Hypothalamus (tissue), 51 donors: ENCODE measurements around the gene CPSF2.
A peak's percentile ranks its signal among the peaks of the same experiment; 100 is the strongest.
"Not testable (repeated sequence)": the region's sequence is repeated elsewhere in the genome, so short reads cannot be mapped to it uniquely, and the experiment has no call there.

Source experiments
- DNase-seq, 51 donors: peaks; one replicate each; lab custom pipeline; 2025; lab: John Stamatoyannopoulos, UW

Gene CPSF2

DNA sequence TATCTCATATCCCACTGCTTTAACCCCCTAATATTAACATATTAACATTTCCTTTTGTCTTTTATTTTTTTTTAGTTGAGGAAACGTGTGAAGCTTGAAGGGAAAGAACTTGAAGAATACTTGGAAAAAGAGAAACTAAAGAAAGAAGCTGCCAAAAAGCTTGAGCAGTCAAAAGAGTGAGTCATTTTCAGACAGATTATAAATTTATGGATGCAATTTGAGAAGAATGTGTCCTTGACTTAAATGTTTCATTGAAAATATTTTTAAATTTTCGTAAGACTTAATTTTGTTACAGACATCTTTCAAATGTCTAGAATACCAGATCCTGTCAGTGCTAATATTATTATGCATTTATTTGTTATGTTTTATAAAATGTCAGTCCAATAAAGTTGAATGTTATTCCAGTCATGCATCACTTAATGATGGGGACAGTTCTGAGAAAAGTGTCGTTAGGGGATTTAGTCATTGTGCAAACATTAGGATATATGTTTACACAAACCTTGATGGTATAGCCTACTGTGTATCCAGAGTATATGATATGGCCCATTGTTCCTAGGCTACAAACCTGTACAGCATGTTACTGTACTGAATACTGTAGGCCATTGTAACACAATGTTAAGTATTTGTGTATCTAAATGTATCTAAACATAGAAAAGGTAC is 32.6 kb downstream of the CPSF2 start:
- no peak for DNase-seq

DNA sequence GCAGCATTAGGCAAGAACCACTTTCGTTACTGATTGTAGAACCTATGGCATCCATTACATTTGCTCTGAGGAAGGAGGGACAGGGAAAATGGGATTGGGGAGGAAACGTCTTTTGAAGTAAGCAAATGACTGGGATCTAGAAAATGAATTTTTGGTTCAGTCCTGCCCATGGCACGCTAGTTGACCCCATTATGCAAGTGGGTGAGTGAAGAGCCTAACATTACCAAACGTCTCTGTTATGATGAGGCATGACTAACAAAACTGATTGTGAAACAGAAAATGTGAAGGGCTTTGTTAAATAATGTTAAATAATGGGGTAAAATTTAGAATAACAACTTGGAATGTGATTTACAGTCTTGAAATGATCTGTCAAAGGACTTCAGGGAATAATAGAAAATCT is 38.9 kb downstream of the CPSF2 start:
- DNase-seq: peak in 1 of 51 donors; percentile 16

DNA sequence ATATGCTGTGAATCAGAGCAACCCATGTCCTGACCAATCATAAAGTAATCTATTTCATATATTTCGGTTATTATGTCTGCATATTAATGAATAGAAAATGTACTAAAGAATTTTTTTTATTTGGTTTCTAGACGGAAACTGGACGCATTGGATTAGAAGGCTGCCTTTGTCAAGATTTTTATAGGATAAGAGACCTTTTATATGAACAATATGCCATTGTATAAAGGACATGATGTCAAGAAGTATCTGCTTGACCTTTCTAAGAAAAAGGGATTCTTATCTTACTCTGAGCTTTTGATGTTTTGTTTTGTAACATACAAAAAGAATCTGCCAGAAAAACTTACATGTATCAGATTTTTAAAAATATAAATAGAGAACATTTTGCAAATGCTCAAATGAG is 39.8 kb downstream of the CPSF2 start:
- no peak for DNase-seq

DNA sequence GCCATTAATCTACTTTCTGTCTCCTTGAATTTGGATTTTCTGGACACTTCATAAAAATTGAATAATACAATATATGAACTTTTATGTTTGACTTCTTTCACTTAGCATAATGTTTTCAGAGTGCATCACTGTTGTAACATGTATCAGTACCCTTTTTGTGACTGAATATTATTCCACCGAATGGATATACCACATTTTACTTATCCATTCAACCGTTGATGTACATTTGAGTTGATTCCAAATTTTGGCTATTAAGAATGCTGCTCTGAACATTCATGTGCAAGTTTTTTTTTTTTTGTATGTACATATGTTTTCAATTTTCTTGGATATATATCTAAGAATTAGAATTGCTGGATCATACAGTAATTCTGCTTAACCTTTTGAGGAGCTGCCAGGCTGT is 43.2 kb downstream of the CPSF2 start:
- DNase-seq: no peak

DNA sequence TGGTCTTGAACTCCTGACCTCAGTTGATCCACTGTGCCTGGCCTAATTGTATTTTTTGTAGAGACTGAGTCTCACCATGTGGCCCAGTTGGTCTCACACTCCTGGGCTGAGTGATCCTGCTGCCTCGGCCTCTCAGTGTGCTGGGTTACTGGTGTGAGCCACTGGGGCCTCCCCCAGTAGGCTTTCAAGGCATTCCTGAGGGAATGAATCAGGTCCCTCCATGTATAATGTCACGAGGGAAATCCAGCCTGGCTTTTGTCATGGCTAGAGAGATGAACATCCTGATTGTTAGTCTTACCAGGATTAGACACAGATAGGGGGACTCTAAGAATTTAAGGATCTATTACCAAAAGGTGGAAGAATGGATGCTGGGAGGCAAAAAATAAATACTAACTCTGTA is 51.9 kb downstream of the CPSF2 start:
- no peak for DNase-seq

DNA sequence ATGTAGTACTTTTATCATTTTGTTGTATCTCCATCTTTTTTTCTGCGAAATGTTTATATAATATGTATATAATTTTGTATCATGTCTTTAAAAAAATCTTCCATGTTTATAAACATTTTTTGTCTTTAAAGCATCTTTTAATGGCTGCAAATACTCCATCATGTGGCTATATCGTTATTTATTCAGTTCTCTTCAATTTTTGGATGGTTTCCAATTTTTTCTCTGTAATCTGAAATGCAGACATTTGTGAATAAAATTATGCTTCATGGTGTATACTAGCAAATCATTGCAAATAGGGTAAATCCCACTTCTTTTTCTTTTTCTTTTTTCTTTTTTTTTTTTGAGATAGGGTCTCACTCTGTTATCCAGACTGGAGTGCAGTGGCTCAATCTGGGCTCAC is 54.0 kb downstream of the CPSF2 start:
- no peak for DNase-seq

DNA sequence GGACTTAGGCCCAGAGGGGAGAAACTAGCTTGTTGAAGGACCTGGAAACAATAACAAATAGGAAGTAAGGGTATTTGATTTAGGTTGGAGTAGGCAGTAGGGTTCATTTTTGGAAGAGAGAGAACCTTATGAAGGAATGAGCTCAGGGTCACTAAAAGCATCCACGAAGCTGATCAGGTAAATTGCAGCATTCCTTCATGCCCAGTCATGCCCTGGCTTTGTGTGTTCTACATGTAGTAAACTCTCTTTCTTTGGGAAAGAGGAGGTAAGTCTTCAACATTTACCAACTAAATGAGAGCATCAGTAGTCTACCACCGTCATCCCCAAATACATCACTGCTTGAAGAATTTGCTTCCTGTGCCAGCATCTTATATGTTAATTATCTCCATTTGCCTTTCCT is 54.7 kb downstream of the CPSF2 start:
- DNase-seq: no peak

DNA sequence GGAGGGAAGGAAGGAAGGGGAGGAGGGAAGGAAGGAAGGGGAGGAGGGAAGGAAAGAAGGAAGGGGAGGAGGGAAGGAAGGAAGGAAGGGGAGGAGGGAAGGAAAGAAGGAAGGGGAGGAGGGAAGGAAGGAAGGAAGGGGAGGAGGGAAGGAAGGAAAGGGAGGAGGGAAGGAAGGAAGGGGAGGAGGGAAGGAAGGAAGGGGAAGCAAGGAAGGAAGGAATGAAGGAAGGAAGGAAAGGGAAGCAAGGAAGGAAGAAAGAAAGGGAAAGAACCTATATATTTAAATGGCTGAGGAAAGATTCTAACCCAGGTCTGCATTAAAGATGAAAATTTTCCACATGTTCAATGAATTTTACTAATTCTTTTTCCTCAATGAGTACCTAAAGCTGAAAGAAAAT is 57.4 kb downstream of the CPSF2 start:
- DNase-seq: not testable (repeated sequence)

DNA sequence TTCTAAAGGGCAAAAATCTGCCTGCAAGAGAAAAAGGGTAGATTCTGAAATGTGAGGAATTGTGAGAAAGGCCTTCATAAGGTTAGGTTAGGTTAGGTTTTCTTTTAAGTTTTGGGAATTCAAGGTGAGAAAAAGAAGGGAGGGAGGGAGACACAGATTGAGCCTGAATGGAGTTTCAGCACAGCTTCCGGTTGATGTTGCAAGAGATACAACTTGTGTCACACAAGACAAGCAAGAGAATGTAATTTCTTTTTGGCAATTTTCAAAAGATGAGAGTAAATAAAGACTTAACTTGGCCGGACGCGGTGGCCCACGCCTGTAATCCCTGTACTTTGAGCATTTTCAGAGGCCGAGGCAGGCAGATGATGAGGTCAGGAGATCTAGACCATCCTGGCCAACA is 63.8 kb downstream of the CPSF2 start:
- DNase-seq: no peak

DNA sequence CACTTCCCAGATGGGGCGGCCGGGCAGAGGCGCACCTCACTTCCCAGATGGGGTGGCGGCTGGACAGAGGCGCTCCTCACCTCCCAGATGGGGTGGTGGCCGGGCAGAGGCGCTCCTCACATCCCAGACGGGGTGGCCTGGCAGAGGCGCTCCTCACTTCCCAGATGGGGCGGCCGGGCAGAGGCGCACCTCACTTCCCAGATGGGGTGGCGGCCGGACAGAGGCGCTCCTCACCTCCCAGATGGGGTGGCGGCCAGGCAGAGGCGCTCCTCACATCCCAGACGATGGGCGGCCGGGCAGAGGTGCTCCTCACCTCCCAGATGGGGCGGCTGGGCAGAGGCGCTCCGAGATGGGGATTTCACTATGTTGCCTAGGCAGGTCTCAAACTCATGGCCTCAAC is 65.8 kb downstream of the CPSF2 start:
- DNase-seq: not testable (repeated sequence)

DNA sequence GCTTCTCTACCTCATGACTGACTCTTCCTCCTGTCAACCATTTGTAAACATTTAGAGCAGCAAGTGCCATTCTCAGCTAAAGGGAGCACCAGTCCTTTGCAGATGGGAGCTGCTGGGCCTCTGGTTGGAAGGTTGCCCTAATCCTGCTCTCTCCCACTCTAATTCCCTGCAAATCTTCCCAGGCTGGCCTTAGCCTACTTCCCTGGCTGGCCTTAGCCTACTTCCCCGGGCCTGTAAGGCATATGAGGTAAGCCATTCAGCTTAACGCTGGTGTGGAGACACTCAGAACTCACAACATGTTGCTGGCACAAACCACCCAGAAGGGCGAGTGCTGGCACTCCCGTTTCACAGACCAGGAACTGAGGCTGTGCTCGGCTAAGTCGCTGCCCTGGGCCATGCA is 69.0 kb downstream of the CPSF2 start:
- DNase-seq: no peak

DNA sequence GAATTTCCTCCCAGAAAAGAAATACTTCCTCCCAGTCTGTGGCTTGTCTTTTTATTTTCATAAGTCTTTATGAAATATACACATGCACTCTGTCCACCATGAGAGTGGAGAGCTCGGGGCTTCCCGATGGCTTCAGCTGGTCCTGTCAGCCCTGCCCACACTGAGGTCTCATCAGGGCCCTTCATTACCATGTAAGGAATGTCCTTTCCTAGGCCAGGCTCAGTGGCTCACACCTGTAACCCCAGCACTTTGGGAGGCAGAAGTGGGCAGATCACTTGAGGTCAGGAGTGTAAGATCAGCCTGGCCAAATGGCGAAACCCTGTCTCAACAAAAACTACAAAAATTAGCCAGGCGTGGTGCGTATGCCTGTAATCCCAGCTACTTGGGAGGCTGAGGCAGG is 77.0 kb downstream of the CPSF2 start:
- no peak for DNase-seq

DNA sequence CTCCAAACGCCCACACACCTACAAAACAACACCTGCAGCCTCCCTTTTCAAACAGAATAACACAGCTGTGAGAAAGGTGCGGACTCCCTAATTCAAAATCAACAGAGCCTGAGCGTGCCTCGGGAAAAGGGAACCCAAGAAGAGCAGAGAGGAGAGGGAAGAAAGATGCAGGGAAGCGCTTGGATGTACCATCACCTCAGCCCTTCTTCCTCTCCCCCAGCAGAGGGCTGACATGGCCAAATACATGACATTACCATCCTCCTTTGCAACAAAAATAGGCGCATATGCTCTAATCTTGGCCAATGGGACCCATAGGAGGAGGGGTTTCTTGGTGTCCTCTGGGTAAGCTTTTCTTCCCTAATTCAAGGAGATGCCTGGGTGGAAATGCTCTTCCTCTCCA is 78.0 kb downstream of the CPSF2 start:
- DNase-seq: no peak

DNA sequence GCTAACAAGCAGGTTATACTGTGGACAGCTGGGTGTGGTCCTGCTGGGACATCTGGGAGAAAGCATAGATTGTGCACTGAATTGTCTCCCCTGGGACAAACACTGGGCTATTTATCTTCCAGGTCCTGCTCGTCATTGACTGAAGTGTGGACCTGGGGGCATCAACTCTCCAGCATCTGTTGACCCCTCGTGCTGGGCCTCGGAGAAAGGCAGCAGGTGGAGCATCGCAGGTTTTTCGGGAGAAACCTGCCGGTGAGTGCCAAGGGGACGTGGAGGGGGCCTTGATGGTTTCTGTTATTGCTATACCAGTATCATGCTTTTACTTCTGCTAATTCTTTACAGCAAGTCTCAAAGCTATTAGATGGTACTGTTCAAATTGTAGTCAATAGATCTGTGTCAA is 81.3 kb downstream of the CPSF2 start:
- no peak for DNase-seq

DNA sequence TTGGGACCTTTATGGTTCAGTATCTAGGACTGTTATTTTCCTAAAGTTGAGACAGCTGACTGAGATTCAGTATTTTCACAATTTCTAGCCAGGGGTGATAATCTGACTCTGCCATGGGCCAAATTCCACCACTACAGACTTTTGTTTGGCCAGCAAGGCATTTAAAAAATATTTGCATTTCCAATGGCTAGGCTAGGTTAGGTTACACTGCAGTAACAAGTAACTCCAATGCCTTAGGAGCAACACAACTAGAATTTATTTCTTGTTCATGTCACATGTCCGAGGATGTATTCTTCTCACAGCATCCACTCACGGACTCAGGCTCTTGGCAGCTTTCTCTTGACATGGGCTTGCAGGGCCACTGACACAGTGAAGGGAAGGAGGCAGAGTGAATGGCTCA is 83.0 kb downstream of the CPSF2 start:
- no peak for DNase-seq

DNA sequence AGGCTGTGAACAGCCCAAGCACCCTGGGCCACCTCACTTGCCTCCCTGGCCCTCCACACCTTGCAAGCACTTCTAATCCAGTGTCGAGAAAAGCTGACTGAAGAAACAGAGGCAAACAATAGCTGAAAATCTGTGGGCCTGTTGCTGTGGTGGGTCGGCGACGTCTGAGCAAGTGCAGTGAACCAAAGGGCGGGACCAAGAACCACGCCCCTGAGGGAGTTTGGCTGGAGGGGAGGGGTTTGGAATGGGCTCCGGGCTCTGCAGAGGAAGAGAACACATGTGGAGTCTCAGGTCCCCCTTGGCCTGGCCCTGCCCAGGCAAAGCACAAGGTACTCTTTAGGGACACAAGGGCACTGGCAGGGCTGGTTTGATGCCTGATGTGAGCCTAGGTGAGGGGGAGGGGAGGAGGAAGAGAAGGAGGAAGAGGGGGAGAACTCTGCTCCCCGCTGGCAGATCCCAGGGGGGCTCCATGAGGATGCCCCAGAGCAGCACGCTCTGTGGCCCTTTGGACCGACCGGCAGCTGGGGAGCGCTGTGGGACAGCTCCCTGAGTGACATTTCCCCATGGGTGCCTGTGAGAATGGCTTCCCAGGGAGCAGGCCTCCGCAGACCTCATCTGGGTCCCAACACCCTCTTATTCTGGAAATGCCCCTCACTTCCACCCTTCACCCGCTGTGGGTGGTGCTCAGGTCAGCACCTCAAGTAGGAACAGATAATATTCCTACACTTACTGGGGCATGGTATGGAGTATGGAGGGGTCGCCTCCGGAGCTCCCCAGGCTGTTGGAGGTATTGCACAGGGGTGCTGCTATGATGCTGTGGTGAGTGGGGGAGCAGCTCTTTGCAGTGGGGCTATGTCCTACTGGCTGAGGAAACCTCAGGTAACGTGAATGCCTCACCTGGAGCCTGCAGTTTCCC is 85.5 kb downstream of the CPSF2 start:
- DNase-seq: no peak

DNA sequence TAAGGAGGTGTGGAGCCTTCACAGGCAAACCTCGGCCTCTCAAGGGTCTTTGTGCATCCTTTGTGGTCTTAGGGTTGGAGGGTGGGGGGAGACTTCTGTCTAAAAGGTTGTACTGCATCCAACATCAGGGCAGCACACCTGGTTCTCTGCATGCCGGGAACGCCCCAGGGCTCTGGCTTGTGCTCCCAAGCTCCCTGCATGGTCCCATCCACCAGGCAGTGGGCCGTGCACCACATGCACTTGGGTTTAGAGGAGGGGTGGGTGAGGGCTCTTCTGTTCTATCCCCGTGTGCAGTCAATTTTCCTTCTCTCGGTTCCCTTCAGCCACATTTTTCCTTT is 86.1 kb downstream of the CPSF2 start:
- no peak for DNase-seq

DNA sequence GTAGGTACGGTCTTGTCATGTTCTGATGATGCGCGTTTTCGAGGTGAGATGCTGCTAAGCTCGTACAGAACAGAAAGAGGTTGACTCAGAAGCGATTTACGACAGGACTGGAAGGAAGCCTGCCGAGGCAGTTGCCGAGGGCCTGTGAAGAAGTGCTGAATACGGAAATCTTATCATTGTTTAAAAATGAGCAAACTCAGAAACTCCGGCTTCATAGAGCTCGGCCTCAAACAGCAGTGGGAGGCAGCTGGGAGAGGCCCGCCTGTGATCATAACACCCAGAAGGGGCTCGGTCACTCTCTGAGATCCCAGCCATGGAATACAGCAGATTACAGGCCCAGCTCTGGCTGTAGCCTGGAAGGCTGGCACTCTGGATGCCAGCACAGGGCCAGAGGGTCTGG is 87.4 kb downstream of the CPSF2 start:
- DNase-seq: no peak

DNA sequence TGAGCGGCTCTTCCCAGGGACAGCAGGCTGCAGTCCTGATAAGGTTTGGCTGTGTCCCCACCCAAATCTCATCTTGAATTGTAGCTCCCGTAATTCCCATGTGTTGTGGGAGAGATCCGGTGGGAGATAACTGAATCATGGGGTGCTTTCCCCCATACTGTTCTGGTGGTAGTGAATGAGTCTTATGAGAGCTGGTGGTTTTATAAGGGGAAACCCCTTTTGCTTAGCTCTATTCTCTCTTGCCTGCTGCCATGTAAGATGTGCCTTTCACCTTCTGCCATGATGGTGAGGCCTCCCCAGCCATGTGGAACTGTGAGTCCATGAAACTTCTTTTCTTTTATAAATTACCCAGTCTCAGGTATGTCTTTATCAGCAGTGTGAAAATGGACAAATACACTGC is 91.4 kb downstream of the CPSF2 start:
- DNase-seq: not testable (repeated sequence)

DNA sequence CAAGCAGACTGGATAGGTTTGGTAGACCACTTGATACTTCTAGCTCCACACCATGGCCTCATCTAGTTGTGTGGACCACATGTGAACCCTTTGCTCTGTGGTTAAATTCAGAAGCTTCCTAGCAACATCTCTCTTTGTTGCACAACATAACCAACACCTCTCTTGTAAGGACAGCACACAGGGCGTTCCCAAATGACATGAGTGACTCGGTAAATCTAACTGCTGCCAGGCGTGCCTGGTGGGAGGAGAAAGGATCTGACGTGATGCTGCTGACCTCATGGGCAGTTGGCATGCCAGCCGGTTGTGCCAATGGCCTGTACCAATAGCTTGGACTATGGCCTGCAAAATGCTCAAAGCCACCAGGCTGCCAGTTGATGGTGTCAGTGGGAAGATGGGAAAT is 93.8 kb downstream of the CPSF2 start:
- DNase-seq: no peak

DNA sequence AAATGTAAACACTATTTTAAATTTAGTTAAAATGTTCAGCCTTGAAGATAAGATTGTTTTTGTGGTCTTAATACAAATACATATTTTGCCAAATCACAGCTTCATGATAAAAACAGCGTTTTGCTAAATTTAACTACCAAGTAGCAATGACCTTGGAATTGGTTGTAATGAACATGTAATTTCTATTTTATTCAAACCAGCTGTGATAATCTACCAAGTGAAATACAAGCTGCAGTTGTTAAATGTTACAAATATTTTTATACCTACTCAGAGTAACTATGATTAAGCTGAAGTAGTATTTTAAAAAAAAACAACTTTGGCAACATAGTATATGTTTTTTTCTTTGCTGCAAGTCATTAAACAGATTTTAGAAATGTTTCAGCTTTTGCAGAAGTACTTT is 96.2 kb downstream of the CPSF2 start:
- no peak for DNase-seq
